Right lobe of liver (tissue), 6 donors: ENCODE results near the gene SLC9A8. TPM values are rescaled to one million over a fixed set of nuclear protein-coding genes. Genes with fewer than 3 reads are reported as not detected.

Experiments
- ATAC-seq, 4 donors: fragments of 200-7000 bp; cut with Tn5 transposase; one replicate each; pipeline ENCODE4 v1.9.1; 2020; ENCODE audit warnings: mild to moderate bottlenecking in 4 of 4, moderate library complexity in 4 of 4
- DNase-seq, 3 donors: peaks; one replicate each; pipeline ENCODE4 v3.0.0-alpha.2; 2020
- H3K27ac ChIP-seq, 3 donors: fragments of 200-600 bp; one replicate each; pipeline ENCODE4 v1.8.0; 2022
- H3K27me3 ChIP-seq, 2 donors: fragments of 200-600 bp; one replicate each; pipeline ENCODE4 v1.8.0; 2022
- H3K36me3 ChIP-seq, 4 donors: fragments of 200-600 bp; sonication (generic) in 1 of 4; one replicate each; pipeline versions ENCODE4 v1.5.1 to v1.8.0; 2017 to 2022; ENCODE audit warnings: control low read depth in 1 of 4
- H3K4me1 ChIP-seq, 4 donors: fragments of 200-600 bp; sonication (generic) in 1 of 4; one replicate each; pipeline versions ENCODE4 v1.5.1 to v1.8.0; 2017 to 2022; ENCODE audit warnings: control low read depth in 1 of 4
- H3K4me3 ChIP-seq, 3 donors: fragments of 200-600 bp; one replicate each; pipeline ENCODE4 v1.8.0; 2022
- H3K9me3 ChIP-seq, 4 donors: fragments of 200-600 bp; sonication (generic) in 1 of 4; one replicate each; pipeline versions ENCODE4 v1.5.1 to v1.8.0; 2017 to 2022; ENCODE audit warnings: control low read depth in 1 of 4
- POLR2A ChIP-seq: fragments of 450-650 bp; IDR thresholded peaks from one replicate; pipeline ENCODE4 v1.6.1; 2017; ENCODE audit warnings: antibody characterized with exemption, mild to moderate bottlenecking
- WGBS: methylation state at CpG from one replicate; pipeline ENCODE4 v1.1.6; 2018; ENCODE audit warnings: low coverage, low lambda C conversion rate; ENCODE audit not compliant: insufficient coverage; ENCODE audit errors: missing lambda C conversion rate; 5-methylcytosine and 5-hydroxymethylcytosine counted together
- intact Hi-C, 2 donors: fragments of 100-400 bp; cut with DNase I; formaldehyde crosslinking; loops; one replicate each; pipeline versions ENCODE4 v1.11.2 to v1.14.1; 2022
- total RNA-seq, 6 experiments: library from RNA; depleted of rRNA in 2 of 6; stranded (reverse); fragments of >200 nt in 2 of 6; fragmentation: NEBNext Ultra II Directional in 3 of 6; extraction: Animal tissue kit (Norgen Biotek cat#: 25700) in 3 of 6; gene quantifications; one replicate each; pipeline versions ENCODE4 v1.1.0 to v1.2.4, GENCODE V29; 2016 to 2023
- TF ChIP-seq, protein P1 (sequence below), 4 donors: fragments of 200-600 bp in 3 of 4; fragments of 450-650 bp in 1 of 4; IDR thresholded peaks; one replicate each; pipeline versions ENCODE4 v1.5.1 to v1.8.0; 2016 to 2022; ENCODE audit warnings: antibody characterized with exemption in 4 of 4, mild to moderate bottlenecking in 2 of 4
- donor health status: DM: no; HTN: yes; CAD: no.
- donor health status: DM: no; HTN: no; CAD: no.
- donor health status: DM: no; HTN: no; CAD: no.
- donor health status: DM: no; HTN: yes; CAD: no.
- donor health status: DM: no; HTN: yes; CAD: no.

SLC9A8 gene
- total RNA-seq, 6 experiments from 2014 or later: 6.8 to 10.6 (median 9.6) TPM

DNA sequence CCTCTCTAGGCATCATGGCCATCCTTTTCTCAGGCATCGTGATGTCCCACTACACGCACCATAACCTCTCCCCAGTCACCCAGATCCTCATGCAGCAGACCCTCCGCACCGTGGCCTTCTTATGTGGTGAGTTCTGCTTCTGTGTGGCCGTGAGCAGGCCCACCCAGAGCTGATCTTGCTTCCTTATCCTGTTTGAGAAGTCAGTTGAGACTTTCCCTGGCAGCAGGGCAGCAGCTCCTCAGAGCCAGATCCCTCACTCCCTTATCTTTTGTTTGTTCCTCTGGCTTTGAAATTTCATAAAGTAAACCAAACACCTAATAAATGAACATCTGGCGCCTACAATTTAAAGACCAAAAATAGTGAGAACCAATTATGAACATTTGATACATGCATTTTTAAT is 62.1 kb downstream of the SLC9A8 start:
- 77% methylated on average over 6 of the region's 6 CpGs for WGBS
- ATAC-seq (no peak), DNase-seq (no peak)
- Histone ChIP-seq H3K27ac (no peak overlapping the region), H3K4me1 (no peaks in the 10 kb centered on the region), H3K36me3 (peaks cover 0 to 11% (median 5%) of the 10 kb centered on the region in 4 donors), H3K4me3 (no peak overlapping the region), H3K9me3 (no peaks in the 10 kb centered on the region), H3K27me3 (no peaks in the 10 kb centered on the region)
- no peak for TF ChIP-seq POLR2A
- TF ChIP-seq, protein P1, sequence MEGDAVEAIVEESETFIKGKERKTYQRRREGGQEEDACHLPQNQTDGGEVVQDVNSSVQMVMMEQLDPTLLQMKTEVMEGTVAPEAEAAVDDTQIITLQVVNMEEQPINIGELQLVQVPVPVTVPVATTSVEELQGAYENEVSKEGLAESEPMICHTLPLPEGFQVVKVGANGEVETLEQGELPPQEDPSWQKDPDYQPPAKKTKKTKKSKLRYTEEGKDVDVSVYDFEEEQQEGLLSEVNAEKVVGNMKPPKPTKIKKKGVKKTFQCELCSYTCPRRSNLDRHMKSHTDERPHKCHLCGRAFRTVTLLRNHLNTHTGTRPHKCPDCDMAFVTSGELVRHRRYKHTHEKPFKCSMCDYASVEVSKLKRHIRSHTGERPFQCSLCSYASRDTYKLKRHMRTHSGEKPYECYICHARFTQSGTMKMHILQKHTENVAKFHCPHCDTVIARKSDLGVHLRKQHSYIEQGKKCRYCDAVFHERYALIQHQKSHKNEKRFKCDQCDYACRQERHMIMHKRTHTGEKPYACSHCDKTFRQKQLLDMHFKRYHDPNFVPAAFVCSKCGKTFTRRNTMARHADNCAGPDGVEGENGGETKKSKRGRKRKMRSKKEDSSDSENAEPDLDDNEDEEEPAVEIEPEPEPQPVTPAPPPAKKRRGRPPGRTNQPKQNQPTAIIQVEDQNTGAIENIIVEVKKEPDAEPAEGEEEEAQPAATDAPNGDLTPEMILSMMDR (IDR thresholded peaks at IDR 0.05): no peak
- intact Hi-C loops: no loop called here

DNA sequence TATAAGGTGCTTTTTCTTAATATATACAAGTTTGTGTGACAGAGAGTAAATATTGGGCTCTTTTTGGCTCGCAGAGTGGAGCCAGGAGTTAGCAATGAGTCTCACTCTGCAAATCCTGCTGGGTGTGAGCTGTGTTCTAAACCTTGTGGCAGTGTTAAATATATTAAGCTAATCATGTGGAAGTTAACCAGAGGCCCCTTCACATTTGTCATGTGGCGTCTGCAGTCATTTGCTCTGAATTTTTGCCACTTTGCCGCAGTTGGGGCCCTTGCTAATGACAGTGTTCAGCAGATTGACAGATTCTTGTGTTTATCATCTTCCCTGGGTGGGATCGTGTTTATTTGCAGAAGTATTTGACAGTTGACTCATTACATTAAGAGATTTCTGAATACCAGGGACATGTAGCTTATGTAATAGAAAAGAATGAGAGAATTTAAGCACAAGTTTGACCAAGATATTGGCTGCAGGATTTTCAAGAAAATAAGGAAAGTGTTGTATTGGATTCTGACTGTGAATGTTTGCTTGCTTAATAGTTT is 64.8 kb downstream of the SLC9A8 start:
- H3K4me1 ChIP-seq: no peaks in the 10 kb centered on the region
- 73% methylated on average over 4 of the region's 4 CpGs for WGBS
- no peaks in the 10 kb centered on the region for H3K9me3 ChIP-seq
- TF ChIP-seq POLR2A: no peak
- TF ChIP-seq, protein P1 (IDR thresholded peaks at IDR 0.05): no peak
- H3K4me3 ChIP-seq: no peak overlapping the region
- H3K27me3 ChIP-seq: no peaks in the 10 kb centered on the region
- H3K36me3 ChIP-seq: peaks cover 0 to 9% (median 0%) of the 10 kb centered on the region in 4 donors
- DNase-seq (no peak), ATAC-seq (no peak)
- H3K27ac ChIP-seq: no peak overlapping the region
- intact Hi-C loops: no loop called here

DNA sequence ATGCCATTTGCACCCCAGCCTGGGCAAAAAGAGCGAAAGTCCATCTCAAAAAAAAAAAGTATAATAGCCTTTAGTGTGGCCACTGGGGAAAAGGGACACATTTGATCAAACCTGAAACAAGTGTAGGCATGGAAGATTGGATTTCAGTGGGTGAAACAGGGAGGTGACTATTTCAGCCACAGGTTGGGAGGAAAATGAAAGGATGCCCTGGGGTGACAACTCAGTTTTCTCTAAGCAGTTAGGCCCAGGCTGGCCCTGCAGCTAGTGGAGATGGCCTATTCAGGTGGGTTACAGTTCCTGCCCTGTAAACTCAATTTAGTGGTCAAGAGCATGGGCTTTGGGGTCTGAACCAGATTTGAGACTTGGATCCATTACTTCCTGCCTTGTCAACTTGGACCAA is 66.3 kb downstream of the SLC9A8 start:
- Histone ChIP-seq H3K27me3 (no peaks in the 10 kb centered on the region), H3K36me3 (peaks cover 0 to 5% (median 2%) of the 10 kb centered on the region in 4 donors), H3K4me3 (no peak overlapping the region), H3K9me3 (no peaks in the 10 kb centered on the region), H3K4me1 (no peaks in the 10 kb centered on the region), H3K27ac (no peak overlapping the region)
- ATAC-seq (no peak), DNase-seq (no peak)
- no peak for TF ChIP-seq POLR2A
- TF ChIP-seq, protein P1 (IDR thresholded peaks at IDR 0.05): no peak
- intact Hi-C loops: no loop called here
- no CpG with 5 or more reads among the region's 1 CpG for WGBS

DNA sequence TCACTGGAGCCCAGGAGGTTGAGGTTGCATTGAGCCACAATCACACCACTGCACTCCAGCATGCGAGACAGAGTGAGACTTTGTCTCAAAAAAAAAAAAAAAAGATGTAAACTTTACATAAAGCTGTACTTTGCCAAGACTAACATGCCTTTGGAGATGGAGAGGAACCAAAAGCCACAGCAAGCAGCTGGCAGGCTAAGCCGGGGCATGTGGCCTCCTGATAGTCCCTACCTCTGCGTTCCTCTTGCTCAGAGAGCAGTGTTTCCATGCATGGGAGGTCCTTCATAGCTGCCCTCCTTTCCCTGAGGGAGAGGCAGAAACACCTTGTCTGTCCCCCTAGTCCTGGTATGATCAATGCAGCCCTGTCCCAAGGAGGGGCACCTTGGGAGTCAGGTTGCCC is 67.5 kb downstream of the SLC9A8 start:
- Histone ChIP-seq H3K9me3 (no peaks in the 10 kb centered on the region), H3K36me3 (peaks cover 0 to 10% (median 2%) of the 10 kb centered on the region in 4 donors), H3K27me3 (no peaks in the 10 kb centered on the region), H3K4me3 (no peak overlapping the region), H3K4me1 (no peaks in the 10 kb centered on the region), H3K27ac (no peak overlapping the region)
- WGBS: 37% methylated on average over 3 of the region's 3 CpGs
- TF ChIP-seq, protein P1 (IDR thresholded peaks at IDR 0.05): no peak
- no peak for TF ChIP-seq POLR2A
- ATAC-seq (no peak), DNase-seq (no peak)
- intact Hi-C loops: no loop called here
